Measurements from ENCODE around the gene ACBD6. TPM values are rescaled to one million over a fixed set of nuclear protein-coding genes. Genes with fewer than 3 reads are reported as not detected.
A peak's percentile ranks its signal among the peaks of the same experiment; 100 is the strongest.

The ACBD6 gene
- total RNA-seq, 2 donors from 2014 or later: 58.2 to 59.8 TPM

DNA sequence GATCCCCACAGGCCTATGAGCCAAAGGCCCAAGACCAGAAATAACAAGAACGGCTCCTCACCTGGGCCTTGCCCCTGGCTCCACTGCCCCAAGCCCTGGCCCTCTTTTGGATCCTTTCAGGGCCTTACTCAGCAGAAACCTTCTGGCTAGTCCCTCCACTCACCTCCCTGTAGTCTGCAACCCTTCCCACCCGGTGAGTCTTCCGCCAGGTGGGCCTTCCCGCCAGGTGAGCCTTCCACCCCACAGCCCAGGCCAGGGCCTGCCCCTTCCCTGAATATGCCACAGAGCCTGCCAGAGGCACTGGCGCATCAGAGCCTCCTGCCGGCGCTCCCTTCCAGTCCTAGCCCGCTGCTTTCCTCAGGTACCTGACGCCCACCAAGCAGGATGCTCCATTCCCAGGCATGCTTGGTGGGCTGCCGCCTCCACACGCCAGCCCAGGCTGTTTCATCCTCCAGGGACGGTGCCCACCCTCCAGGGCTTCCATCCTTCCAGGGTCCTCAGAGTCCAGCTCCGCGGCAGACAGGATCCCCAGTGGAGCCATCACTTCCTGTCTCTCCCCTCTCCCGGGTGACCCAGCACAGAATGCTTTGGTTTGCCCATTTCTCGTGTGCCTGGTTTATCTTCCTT, 251.4 kb downstream of the ACBD6 start:
- Mint-ChIP-seq H3K27ac (no peak overlapping the region), H3K27me3 (ENCODE audit: low read depth) (peaks cover 38% of the 10 kb centered on the region), H3K9me3 (no peaks in the 10 kb centered on the region), H3K36me3 (ENCODE audit: insufficient read depth in 2 of 2) (no peaks in the 10 kb centered on the region), H3K4me3 (no peak overlapping the region), H3K4me1 (ENCODE audit: low read depth) (peaks cover 12% of the 10 kb centered on the region)
- no peak for ATAC-seq (replicated peaks in 1 of 2)
- DNase-seq: no peak

DNA sequence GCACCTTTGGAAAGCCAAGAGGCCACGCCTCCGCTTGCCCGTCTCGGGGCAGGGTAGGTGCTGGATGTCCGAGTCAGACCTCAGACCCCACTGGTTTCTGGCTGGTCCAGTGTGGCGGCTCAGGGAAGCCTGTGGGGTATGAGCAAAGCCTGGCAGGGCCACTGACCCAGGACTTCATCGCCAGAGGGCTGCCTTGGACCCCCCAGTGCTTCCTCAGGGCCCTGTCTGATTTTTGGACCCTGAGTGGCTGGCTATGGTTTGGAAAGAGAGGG, 251.9 kb downstream of the ACBD6 start:
- peaks cover 38% of the 10 kb centered on the region for H3K27me3 Mint-ChIP-seq (ENCODE audit: low read depth)

DNA sequence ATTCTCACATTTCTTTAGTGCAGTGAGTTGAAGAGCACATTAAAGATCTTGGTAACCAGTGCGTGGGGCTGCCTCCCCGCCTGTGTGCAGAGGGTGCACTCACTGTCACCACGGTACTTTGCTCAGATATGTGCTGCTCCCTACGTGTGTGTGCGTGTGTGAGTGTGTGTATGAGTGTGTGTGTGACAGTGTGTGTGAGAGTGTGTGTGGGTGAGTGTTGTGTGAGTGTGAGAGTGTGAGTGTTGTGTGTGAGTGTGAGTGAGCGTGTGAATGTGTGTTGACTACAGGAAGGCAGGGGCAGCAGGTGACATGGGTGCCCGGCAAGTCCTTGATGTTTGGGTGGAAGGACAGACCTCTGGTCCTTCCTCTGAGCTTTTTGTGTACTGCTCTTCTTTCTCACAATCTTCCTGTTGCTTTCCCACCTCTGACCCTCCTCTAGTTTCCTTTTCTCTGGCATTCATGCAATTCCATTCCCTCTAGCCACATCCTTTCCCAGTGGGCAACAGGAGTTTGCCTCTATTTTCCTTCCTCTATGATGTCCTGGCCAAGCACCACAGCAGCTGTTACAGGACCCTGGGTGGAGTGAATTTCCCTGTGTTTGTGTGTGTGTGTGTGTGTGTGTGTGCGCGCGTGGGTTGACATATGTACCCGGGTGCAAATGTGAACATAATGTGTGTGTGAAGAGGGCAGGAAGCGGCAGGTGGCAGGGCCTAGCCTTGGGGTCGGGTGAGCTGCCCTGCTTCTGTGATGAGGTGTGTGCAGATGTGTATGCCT, 252.5 kb downstream of the ACBD6 start:
- Mint-ChIP-seq H3K4me3 (no peak overlapping the region), H3K9me3 (no peaks in the 10 kb centered on the region), H3K27ac (no peak overlapping the region), H3K27me3 (ENCODE audit: low read depth) (peaks cover 38% of the 10 kb centered on the region), H3K4me1 (ENCODE audit: low read depth) (peaks cover 12% of the 10 kb centered on the region), H3K36me3 (ENCODE audit: insufficient read depth in 2 of 2) (no peaks in the 10 kb centered on the region)
- DNase-seq (no peak), ATAC-seq (replicated peaks in 1 of 2) (no peak)

More for the DNA sequence above, 251.9 kb downstream of the ACBD6 start:
- H3K27ac Mint-ChIP-seq: no peak overlapping the region
- H3K9me3 Mint-ChIP-seq: no peaks in the 10 kb centered on the region
- DNase-seq: no peak
- no peaks in the 10 kb centered on the region for H3K36me3 Mint-ChIP-seq (ENCODE audit: insufficient read depth in 2 of 2)
- H3K4me3 Mint-ChIP-seq: no peak overlapping the region
- ATAC-seq (replicated peaks in 1 of 2): no peak
- H3K4me1 Mint-ChIP-seq (ENCODE audit: low read depth): peaks cover 12% of the 10 kb centered on the region

DNA sequence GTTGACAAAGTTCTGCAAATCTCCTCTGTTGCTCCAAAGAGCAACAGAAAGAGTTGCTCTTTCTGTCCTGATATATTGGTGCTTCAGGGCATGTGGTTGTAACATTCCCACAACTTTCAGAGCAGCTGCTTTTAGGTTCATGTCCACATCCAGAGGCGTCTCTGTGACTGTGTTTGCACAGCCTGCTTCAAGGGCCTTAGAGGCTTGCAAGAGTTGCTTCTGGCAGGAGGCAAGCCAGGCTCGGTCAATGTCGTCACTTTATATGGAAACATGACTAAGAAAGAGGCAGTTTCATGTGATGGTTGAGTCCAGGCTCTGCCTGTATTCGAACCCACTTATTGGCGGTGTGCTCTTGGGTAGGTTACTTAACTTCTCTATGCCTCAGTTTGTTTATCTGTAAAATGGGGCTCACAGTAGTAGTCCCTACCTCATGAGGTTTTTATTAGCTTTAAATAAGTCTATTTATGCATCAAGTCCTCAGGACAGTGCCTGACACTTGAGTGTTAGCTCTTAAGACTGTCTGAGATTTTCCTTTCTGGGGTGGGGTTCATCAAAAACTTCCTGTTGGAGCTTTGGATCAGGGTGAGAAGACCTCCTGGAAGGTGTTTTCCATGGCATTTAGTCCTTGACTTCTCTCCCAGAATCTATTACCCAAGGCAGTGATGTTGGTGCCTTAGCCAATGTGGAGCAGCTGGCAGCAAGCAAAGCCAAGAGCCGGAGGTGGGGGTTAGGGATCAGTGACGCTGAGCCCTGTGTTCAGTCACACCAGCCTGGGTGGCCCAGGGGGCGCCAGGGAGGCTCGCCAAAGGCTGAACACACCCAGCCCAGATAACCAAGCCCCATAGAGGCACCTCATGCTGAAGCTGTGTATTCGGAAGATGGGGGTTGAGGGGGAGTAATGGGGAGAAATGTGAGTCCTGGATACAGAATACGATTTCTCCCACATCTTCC, 253.4 kb downstream of the ACBD6 start:
- H3K4me1 Mint-ChIP-seq (ENCODE audit: low read depth): peaks cover 12% of the 10 kb centered on the region
- H3K4me3 Mint-ChIP-seq: no peak overlapping the region
- H3K27me3 Mint-ChIP-seq (ENCODE audit: low read depth): peaks cover 44% of the 10 kb centered on the region
- no peaks in the 10 kb centered on the region for H3K36me3 Mint-ChIP-seq (ENCODE audit: insufficient read depth in 2 of 2)
- DNase-seq (no peak), ATAC-seq (replicated peaks in 1 of 2) (no peak)
- no peaks in the 10 kb centered on the region for H3K9me3 Mint-ChIP-seq
- no peak overlapping the region for H3K27ac Mint-ChIP-seq

DNA sequence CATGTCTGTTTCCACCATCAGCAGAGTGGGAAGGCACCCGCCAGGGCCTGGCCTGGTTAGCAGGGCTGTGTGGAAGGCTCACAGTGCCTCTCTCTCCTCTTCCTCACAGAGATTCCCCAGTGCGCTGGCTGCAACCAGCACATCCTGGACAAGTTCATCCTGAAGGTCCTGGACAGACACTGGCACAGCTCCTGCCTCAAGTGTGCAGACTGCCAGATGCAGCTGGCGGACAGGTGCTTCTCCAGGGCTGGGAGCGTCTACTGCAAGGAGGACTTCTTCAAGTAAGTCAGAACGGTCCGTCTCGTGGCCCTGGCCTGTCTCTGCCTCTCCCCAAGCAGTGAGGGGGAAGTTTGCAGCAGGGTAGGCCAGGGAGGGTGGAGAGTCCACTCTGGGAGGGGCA, 254.2 kb downstream of the ACBD6 start:
- Mint-ChIP-seq H3K27ac (no peak overlapping the region), H3K4me1 (ENCODE audit: low read depth) (peaks cover 12% of the 10 kb centered on the region), H3K36me3 (ENCODE audit: insufficient read depth in 2 of 2) (no peaks in the 10 kb centered on the region), H3K4me3 (no peak overlapping the region), H3K27me3 (ENCODE audit: low read depth) (peaks cover 45% of the 10 kb centered on the region), H3K9me3 (no peaks in the 10 kb centered on the region)
- ATAC-seq (replicated peaks in 1 of 2) (no peak), DNase-seq (no peak)

DNA sequence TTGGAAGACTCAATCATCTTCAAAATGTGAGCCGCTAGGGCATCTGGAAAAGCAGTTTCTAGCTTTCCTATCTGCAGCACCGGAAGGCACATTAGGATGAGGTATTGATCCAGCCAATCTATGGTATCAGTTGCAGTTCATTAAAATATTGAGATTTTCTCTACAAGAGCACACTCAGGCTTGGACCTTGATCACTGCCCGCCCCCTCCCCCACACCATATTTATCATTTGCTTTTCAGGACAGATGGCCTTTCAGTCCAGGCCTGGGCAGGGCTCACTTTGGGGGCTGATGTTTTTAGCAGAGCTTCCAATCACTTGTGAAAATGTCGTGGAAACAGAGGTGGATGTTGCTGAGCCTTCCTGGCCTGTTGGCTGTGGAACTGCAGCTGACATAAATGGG, 254.8 kb downstream of the ACBD6 start:
- Mint-ChIP-seq H3K4me3 (no peak overlapping the region), H3K27ac (no peak overlapping the region), H3K4me1 (ENCODE audit: low read depth) (peaks cover 12% of the 10 kb centered on the region), H3K27me3 (ENCODE audit: low read depth) (peaks cover 45% of the 10 kb centered on the region), H3K36me3 (ENCODE audit: insufficient read depth in 2 of 2) (no peaks in the 10 kb centered on the region), H3K9me3 (no peaks in the 10 kb centered on the region)
- no peak for DNase-seq
- ATAC-seq (replicated peaks in 1 of 2): no peak

DNA sequence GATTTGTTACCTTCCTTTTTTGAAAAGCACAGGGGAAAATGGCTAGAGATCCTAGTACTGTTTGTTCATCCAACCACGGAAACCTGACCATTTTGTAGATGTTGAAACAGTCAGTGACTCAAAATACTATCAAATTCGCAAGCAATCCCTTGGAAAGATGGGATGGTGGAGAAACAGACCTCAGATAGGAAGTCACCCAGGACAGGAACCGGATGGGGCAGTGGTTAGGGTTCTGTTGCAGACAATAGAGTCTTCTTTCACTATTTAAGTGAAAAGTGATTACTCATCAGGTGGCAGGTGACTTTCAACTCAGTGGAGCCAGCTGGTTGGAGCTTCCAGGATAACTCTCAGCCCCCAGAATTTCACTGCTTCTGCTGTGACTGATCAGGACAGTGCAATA, 255.3 kb downstream of the ACBD6 start:
- Mint-ChIP-seq H3K4me3 (no peak overlapping the region), H3K9me3 (no peaks in the 10 kb centered on the region), H3K36me3 (ENCODE audit: insufficient read depth in 2 of 2) (no peaks in the 10 kb centered on the region), H3K4me1 (ENCODE audit: low read depth) (peaks cover 12% of the 10 kb centered on the region), H3K27me3 (ENCODE audit: low read depth) (peaks cover 45% of the 10 kb centered on the region), H3K27ac (no peak overlapping the region)
- DNase-seq: no peak
- peak; percentile 28 to 56 for ATAC-seq (replicated peaks in 1 of 2)

DNA sequence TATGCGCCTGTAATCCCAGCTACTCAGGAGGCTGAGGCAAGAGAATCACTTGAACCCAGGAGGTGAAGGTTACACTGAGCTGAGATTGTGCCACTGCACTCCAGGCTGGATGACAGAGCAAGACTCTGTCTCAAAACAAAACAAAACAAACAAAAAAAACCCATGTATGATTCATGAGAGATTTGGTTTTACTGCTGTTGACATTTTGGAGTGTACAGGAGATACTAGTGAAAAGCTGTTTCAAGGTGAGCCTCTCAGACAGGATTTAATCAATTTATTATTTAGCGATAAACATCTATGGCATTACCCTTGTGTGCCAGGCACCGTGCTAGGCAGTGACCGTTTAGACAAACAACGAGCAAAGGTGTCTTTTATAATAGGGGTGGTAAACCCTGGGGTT, 255.8 kb downstream of the ACBD6 start:
- Mint-ChIP-seq H3K4me3 (no peak overlapping the region), H3K27me3 (ENCODE audit: low read depth) (peaks cover 43% of the 10 kb centered on the region), H3K36me3 (ENCODE audit: insufficient read depth in 2 of 2) (no peaks in the 10 kb centered on the region), H3K27ac (no peak overlapping the region), H3K9me3 (no peaks in the 10 kb centered on the region), H3K4me1 (ENCODE audit: low read depth) (peaks cover 12% of the 10 kb centered on the region)
- no peak for DNase-seq
- ATAC-seq (replicated peaks in 1 of 2): peak; percentile 52 to 72

DNA sequence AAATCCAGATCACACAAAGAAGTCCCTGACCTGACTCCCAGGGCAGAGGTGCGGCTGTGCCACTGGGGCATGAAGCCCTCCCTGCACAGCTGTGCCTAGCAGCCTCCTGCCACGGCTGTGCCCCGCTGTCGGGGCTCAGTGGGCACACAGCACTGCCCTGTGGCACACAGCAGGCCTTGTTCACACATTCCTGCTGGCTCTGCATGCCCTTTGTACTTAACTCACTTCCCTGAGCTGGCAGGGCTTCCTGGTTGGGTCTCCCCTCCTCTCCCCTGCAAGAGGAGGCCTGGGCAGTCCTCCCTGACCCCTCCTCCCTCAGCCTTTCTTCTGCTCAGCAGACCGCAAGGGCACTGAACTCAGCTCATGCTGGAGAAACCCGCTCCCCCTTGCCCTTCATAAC, 257.5 kb downstream of the ACBD6 start:
- Mint-ChIP-seq H3K27ac (no peak overlapping the region), H3K27me3 (ENCODE audit: low read depth) (peaks cover 48% of the 10 kb centered on the region), H3K4me1 (ENCODE audit: low read depth) (peaks cover 12% of the 10 kb centered on the region), H3K4me3 (no peak overlapping the region), H3K9me3 (no peaks in the 10 kb centered on the region), H3K36me3 (ENCODE audit: insufficient read depth in 2 of 2) (no peaks in the 10 kb centered on the region)
- no peak for DNase-seq
- ATAC-seq (replicated peaks in 1 of 2): no peak

DNA sequence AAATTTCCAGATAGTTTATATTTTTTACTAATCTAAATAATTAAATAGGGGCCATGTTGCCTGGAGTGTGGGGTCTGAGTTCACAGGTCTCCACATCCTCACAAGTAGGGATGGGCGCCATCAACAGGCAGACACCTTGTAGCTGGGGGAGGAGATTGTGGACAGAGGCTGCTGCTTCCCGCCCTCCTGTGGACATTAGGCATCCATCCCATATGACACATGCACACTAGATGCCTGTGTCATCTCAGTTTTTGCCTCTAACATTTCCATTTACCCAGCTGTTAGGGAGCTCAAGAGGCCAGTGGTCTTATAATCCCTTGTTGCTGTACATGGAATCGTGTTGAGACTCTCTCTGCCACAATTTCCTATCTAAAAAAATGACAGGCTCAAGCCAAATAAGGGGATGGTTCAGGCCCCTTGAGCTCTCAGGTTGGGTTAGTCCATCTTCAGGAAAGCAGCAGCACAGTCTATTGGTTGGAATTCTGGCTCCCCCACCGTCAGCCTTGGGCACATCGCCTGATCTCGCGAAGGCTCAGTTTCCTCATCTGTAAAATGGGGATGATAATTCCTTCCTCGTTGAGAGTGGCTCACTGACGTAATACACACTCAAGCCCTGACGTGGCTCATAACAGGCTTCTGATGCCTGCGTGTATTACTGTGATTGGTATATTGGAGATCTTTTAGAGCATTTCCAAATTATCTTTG, 258.7 kb downstream of the ACBD6 start:
- Mint-ChIP-seq H3K27ac (no peak overlapping the region), H3K27me3 (ENCODE audit: low read depth) (peaks cover 55% of the 10 kb centered on the region), H3K4me1 (ENCODE audit: low read depth) (peaks cover 12% of the 10 kb centered on the region), H3K9me3 (no peaks in the 10 kb centered on the region), H3K4me3 (no peak overlapping the region), H3K36me3 (ENCODE audit: insufficient read depth in 2 of 2) (no peaks in the 10 kb centered on the region)
- no peak for ATAC-seq (replicated peaks in 1 of 2)
- no peak for DNase-seq

DNA sequence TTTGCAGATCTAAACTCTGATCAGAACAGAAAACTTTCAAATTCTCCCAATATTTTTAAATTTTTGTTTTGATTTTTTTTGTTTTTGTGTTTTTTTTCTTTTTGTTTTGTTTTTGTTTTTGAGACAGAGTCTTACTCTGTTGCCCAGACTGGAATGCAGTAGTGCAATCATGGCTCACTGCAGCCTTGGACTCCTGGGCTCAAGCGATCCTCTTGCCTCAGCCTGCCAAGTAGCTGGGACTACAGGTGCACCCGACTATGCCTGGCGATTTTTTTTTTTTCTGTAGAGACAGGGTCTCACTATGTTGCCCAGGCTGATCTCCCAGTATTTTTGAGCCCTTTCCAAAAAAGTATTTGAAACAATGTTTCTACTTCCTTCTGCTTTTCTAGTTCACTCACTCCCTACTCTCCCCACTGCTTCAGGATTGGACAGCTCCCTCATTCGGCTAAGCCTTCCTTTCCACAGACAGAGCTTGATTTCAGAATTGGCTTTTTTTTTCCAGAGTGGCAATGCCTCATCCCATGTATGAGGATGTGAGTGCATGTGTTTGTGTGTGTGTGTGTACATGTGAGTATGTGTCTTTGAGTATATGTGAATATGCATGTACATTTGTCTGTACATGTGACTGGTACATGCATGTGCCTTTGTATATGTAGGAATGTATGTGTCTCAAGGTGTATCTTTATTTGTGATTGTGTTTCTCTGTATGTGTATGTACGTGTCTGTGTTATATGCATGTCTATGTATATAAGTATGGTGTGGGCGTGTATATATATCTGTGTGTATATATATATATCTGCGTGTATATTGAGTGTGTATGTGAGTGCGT, 260.4 kb downstream of the ACBD6 start:
- H3K27me3 Mint-ChIP-seq (ENCODE audit: low read depth): peaks cover 73% of the 10 kb centered on the region
- no peak for ATAC-seq (replicated peaks in 1 of 2)
- no peak overlapping the region for H3K4me3 Mint-ChIP-seq
- no peaks in the 10 kb centered on the region for H3K9me3 Mint-ChIP-seq
- H3K36me3 Mint-ChIP-seq (ENCODE audit: insufficient read depth in 2 of 2): no peaks in the 10 kb centered on the region
- no peak for DNase-seq
- H3K4me1 Mint-ChIP-seq (ENCODE audit: low read depth): peaks cover 13% of the 10 kb centered on the region
- no peak overlapping the region for H3K27ac Mint-ChIP-seq

Data from activated T-cell treated with anti-CD3 and anti-CD28 coated beads, Interleukin-2, amount 50 U/mL, for 72 hours (primary cell).